Thyroid gland (tissue), 4 donors: ENCODE data around the gene FMO4.

Source experiments
- CTCF ChIP-seq, 6 experiments: fragments of 200-600 bp in 3 of 6; fragments of 450-650 bp in 3 of 6; sonication (generic) in 3 of 6; IDR thresholded peaks; one replicate each; pipeline ENCODE4 v1.5.1; 2016 to 2019; ENCODE audit warnings: antibody characterized with exemption in 6 of 6, mild to moderate bottlenecking in 2 of 6, inconsistent platforms in 1 of 6, moderate library complexity in 1 of 6
- POLR2A ChIP-seq, 2 donors: fragments of 450-650 bp; IDR thresholded peaks; one replicate each; pipeline ENCODE4 v1.6.1; 2017; ENCODE audit warnings: antibody characterized with exemption in 2 of 2, mild to moderate bottlenecking in 2 of 2, moderate library complexity in 1 of 2

- TF ChIP-seq CTCF (IDR thresholded peaks at IDR 0.05) (no peak), POLR2A (IDR thresholded peaks at IDR 0.05) (no peak)
Observed at GRCh38 chr1:171372418-171373084, 58.6 kb downstream of the FMO4 start.
